ENCODE measurements around the gene TTC39A.

Gene TTC39A

DNA sequence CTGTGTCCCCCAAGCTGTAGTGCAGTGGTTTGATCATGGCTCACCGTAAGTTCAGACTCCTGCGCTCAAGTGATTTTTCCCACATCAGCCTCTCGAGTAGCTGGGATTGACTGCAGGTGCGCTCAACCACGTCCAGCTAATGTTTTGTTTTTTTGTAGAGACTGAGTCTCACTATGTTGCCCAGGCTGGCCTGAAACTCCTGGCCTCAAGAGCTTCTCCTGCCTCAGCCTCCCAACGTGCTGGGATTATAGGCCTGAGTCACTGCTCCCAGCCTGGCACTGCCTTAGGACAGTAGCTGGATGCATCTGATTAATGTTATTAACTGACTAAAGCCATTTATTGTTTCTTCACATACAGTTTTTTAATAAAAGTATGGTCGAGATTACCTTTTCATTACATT lies 54.1 kb downstream of the TTC39A start:
- Histone ChIP-seq H3K27ac (ENCODE audit: low read depth, low read length) (no peak overlapping the region), H3K9me2 (replicated peaks; ENCODE audit: insufficient read depth, low read length) (no peaks in the 10 kb centered on the region), H3K4me3 (ENCODE audit: insufficient read depth, low read length, poor library complexity, severe bottlenecking) (no peak overlapping the region), H2AFZ (ENCODE audit: low read depth, low read length, severe bottlenecking) (no peak overlapping the region), H3K4me2 (ENCODE audit: low read depth, low read length, poor library complexity, severe bottlenecking) (no peak overlapping the region), H3K9me3 (ENCODE audit: insufficient read depth, low read length) (no peaks in the 10 kb centered on the region), H3K9ac (ENCODE audit: low read length) (no peak overlapping the region), H3K27me3 (ENCODE audit: low read length) (no peaks in the 10 kb centered on the region), H3K79me2 (ENCODE audit: insufficient read depth, low read length) (no peaks in the 10 kb centered on the region), H4K20me1 (ENCODE audit: low read depth, low read length) (no peaks in the 10 kb centered on the region), H3K36me3 (ENCODE audit: low read length) (no peaks in the 10 kb centered on the region), H3F3A (ENCODE audit: insufficient read depth) (no peaks in the 10 kb centered on the region)
- TF ChIP-seq, protein P1, sequence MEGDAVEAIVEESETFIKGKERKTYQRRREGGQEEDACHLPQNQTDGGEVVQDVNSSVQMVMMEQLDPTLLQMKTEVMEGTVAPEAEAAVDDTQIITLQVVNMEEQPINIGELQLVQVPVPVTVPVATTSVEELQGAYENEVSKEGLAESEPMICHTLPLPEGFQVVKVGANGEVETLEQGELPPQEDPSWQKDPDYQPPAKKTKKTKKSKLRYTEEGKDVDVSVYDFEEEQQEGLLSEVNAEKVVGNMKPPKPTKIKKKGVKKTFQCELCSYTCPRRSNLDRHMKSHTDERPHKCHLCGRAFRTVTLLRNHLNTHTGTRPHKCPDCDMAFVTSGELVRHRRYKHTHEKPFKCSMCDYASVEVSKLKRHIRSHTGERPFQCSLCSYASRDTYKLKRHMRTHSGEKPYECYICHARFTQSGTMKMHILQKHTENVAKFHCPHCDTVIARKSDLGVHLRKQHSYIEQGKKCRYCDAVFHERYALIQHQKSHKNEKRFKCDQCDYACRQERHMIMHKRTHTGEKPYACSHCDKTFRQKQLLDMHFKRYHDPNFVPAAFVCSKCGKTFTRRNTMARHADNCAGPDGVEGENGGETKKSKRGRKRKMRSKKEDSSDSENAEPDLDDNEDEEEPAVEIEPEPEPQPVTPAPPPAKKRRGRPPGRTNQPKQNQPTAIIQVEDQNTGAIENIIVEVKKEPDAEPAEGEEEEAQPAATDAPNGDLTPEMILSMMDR (IDR thresholded peaks at IDR 0.05; ENCODE audit: insufficient read depth, low read length, poor library complexity, severe bottlenecking) = no peak
- TF ChIP-seq EZH2phosphoT487 (conservative IDR thresholded peaks at IDR 0.05; ENCODE audit: low read length) = no peak

DNA sequence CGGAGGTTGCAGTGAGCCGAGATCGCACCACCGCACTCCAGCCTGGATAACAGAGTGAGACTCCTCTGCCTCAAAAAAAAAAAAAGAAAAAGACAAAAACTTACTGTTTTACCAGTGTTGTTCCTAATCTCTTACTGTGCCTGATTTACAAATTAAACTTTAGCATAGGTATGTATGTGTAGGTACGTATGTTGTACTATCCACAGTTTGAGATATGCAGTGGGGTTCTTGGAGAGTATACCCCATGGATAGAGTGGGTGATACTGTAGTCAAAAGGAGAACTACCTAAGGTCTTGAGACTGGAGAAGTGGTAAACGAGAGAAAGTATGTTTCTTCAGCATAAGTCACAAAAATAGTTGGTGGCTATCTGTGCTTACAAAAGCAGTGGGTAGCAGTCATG lies 55.7 kb downstream of the TTC39A start:
- Histone ChIP-seq H3K79me2 (ENCODE audit: insufficient read depth, low read length) (no peaks in the 10 kb centered on the region), H3K4me3 (ENCODE audit: insufficient read depth, low read length, poor library complexity, severe bottlenecking) (no peak overlapping the region), H3K27ac (ENCODE audit: low read depth, low read length) (no peak overlapping the region), H3K36me3 (ENCODE audit: low read length) (no peaks in the 10 kb centered on the region), H3K9me3 (ENCODE audit: insufficient read depth, low read length) (no peaks in the 10 kb centered on the region), H3K27me3 (ENCODE audit: low read length) (no peaks in the 10 kb centered on the region), H3K9me2 (replicated peaks; ENCODE audit: insufficient read depth, low read length) (no peaks in the 10 kb centered on the region), H3K4me2 (ENCODE audit: low read depth, low read length, poor library complexity, severe bottlenecking) (no peak overlapping the region), H3F3A (ENCODE audit: insufficient read depth) (no peaks in the 10 kb centered on the region), H2AFZ (ENCODE audit: low read depth, low read length, severe bottlenecking) (no peak overlapping the region), H3K9ac (ENCODE audit: low read length) (no peak overlapping the region), H4K20me1 (ENCODE audit: low read depth, low read length) (no peaks in the 10 kb centered on the region)
- TF ChIP-seq, protein P1 (IDR thresholded peaks at IDR 0.05; ENCODE audit: insufficient read depth, low read length, poor library complexity, severe bottlenecking) = no peak
- no peak for TF ChIP-seq EZH2phosphoT487 (conservative IDR thresholded peaks at IDR 0.05; ENCODE audit: low read length)

DNA sequence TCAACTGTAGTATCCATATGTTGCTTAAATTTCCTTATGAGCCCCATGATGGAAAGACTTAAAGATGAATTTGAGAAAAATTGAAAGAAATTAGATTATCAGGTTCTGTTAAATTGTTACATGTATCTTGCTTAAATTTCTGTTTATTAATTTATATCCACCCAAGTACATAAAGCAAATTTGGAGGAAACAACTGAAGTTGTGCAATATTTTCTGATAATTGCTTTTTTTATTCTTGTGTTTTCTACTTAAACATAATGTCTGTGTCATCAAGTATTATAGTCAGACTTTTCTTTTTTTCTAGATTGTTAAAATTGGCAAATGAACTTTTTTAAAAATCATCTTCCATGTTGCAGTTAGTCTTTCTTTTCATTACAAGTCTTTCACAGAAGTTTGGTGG lies 57.4 kb downstream of the TTC39A start:
- Histone ChIP-seq H3K27me3 (ENCODE audit: low read length) (no peaks in the 10 kb centered on the region), H3K4me3 (ENCODE audit: insufficient read depth, low read length, poor library complexity, severe bottlenecking) (no peak overlapping the region), H3K9ac (ENCODE audit: low read length) (no peak overlapping the region), H3K9me3 (ENCODE audit: insufficient read depth, low read length) (no peaks in the 10 kb centered on the region), H3K27ac (ENCODE audit: low read depth, low read length) (no peak overlapping the region), H3K79me2 (ENCODE audit: insufficient read depth, low read length) (no peaks in the 10 kb centered on the region), H3K4me2 (ENCODE audit: low read depth, low read length, poor library complexity, severe bottlenecking) (no peak overlapping the region), H4K20me1 (ENCODE audit: low read depth, low read length) (no peaks in the 10 kb centered on the region), H3F3A (ENCODE audit: insufficient read depth) (no peaks in the 10 kb centered on the region), H2AFZ (ENCODE audit: low read depth, low read length, severe bottlenecking) (no peak overlapping the region), H3K9me2 (replicated peaks; ENCODE audit: insufficient read depth, low read length) (no peaks in the 10 kb centered on the region), H3K36me3 (ENCODE audit: low read length) (no peaks in the 10 kb centered on the region)
- no peak for TF ChIP-seq EZH2phosphoT487 (conservative IDR thresholded peaks at IDR 0.05; ENCODE audit: low read length)
- TF ChIP-seq, protein P1 (IDR thresholded peaks at IDR 0.05; ENCODE audit: insufficient read depth, low read length, poor library complexity, severe bottlenecking) = no peak
